ENCODE data around the gene TMEM53. TPM values are rescaled to one million over a fixed set of nuclear protein-coding genes. Genes with fewer than 3 reads are reported as not detected.
A peak's percentile ranks its signal among the peaks of the same experiment; 100 is the strongest.

TMEM53 gene
- total RNA-seq, 2 donors from 2014 or later, result 6.2 to 7.6 TPM

- no peak for ATAC-seq
- TF ChIP-seq, protein P1, sequence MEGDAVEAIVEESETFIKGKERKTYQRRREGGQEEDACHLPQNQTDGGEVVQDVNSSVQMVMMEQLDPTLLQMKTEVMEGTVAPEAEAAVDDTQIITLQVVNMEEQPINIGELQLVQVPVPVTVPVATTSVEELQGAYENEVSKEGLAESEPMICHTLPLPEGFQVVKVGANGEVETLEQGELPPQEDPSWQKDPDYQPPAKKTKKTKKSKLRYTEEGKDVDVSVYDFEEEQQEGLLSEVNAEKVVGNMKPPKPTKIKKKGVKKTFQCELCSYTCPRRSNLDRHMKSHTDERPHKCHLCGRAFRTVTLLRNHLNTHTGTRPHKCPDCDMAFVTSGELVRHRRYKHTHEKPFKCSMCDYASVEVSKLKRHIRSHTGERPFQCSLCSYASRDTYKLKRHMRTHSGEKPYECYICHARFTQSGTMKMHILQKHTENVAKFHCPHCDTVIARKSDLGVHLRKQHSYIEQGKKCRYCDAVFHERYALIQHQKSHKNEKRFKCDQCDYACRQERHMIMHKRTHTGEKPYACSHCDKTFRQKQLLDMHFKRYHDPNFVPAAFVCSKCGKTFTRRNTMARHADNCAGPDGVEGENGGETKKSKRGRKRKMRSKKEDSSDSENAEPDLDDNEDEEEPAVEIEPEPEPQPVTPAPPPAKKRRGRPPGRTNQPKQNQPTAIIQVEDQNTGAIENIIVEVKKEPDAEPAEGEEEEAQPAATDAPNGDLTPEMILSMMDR (IDR thresholded peaks at IDR 0.05), result no peak
- no peak for TF ChIP-seq POLR2A (IDR thresholded peaks at IDR 0.05)
- 70 to 78% methylated on average over 4 of the region's 4 CpGs for WGBS, 2 donors
- Histone ChIP-seq H3K36me3 (replicated peaks in 1 of 2; ENCODE audit: insufficient read depth in 1 of 2, low read depth in 2 of 2) (no peaks in the 10 kb centered on the region), H3K9me3 (no peaks in the 10 kb centered on the region), H3K4me1 (peaks cover 28% of the 10 kb centered on the region), H3K27ac (no peak overlapping the region), H3K4me3 (no peak overlapping the region), H3K27me3 (no peaks in the 10 kb centered on the region)
- intact Hi-C loops (cut with DNase I), result no loop called here
- no peak for DNase-seq
These were observed 4.3 kb upstream of the TMEM53 start for GRCh38 chr1:44678626-44679025.

DNA sequence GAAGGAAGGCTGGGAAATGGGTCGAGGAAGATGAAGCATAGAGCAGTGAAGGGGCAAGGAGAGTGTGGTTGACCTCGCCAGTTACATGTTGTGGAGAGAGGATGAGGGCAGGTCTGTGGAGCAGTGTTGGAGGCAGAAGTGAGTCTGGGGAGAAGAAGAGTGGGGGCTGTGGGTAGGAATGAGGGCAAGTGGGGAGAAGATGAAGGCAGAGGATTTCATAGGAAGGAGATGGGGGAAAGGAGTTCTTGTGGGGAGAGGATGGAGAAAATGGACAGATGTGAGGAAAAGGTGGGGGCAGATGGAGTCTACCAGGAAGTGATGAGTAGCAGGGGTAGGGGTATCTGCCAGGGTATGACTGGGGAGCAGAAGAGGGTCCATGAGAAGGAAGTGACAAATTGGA is 3.8 kb upstream of the TMEM53 start:
- 46 to 60% methylated on average over 2 of the region's 2 CpGs for whole genome bisulfite sequencing, 2 donors
- no peak for ATAC-seq
- H3K9me3 ChIP-seq, result no peaks in the 10 kb centered on the region
- intact Hi-C loops (cut with DNase I), result no loop called here
- no peak for TF ChIP-seq POLR2A (IDR thresholded peaks at IDR 0.05)
- TF ChIP-seq, protein P1 (IDR thresholded peaks at IDR 0.05), result no peak
- no peak overlapping the region for H3K4me3 ChIP-seq
- no peaks in the 10 kb centered on the region for H3K27me3 ChIP-seq
- H3K4me1 ChIP-seq, result peaks cover 33% of the 10 kb centered on the region
- no peak overlapping the region for H3K27ac ChIP-seq
- H3K36me3 ChIP-seq (replicated peaks in 1 of 2; ENCODE audit: insufficient read depth in 1 of 2, low read depth in 2 of 2), result no peaks in the 10 kb centered on the region
- no peak for DNase-seq

- peaks cover 40% of the 10 kb centered on the region for H3K4me1 ChIP-seq
- DNase-seq (peak in 1 of 4 donors; percentile 59), ATAC-seq (no peak)
- 40 to 41% methylated on average over 6 of the region's 6 CpGs for WGBS, 2 donors
- TF ChIP-seq, protein P1 (IDR thresholded peaks at IDR 0.05), result peak in 6 of 7 experiments; percentile 42 to 90 (median 78)
- no peak for TF ChIP-seq POLR2A (IDR thresholded peaks at IDR 0.05)
- intact Hi-C loops (cut with DNase I), result no loop called here
- H3K36me3 ChIP-seq (replicated peaks in 1 of 2; ENCODE audit: insufficient read depth in 1 of 2, low read depth in 2 of 2), result no peaks in the 10 kb centered on the region
- H3K27ac ChIP-seq, result peak overlapping the region; percentile 53 to 67 (median 56)
- no peaks in the 10 kb centered on the region for H3K27me3 ChIP-seq
- no peaks in the 10 kb centered on the region for H3K9me3 ChIP-seq
- no peak overlapping the region for H3K4me3 ChIP-seq
These were observed 3.0 kb upstream of the TMEM53 start for GRCh38 chr1:44677201-44677766.

- H3K36me3 ChIP-seq (replicated peaks in 1 of 2; ENCODE audit: insufficient read depth in 1 of 2, low read depth in 2 of 2), result no peaks in the 10 kb centered on the region
- DNase-seq (peak in 1 of 4 donors; percentile 36), ATAC-seq (no peak)
- H3K4me1 ChIP-seq, result peaks cover 40% of the 10 kb centered on the region
- no peaks in the 10 kb centered on the region for H3K27me3 ChIP-seq
- no peak overlapping the region for H3K4me3 ChIP-seq
- TF ChIP-seq POLR2A (IDR thresholded peaks at IDR 0.05), result no peak
- TF ChIP-seq, protein P1 (IDR thresholded peaks at IDR 0.05), result no peak
- WGBS, 2 donors, result 53 to 57% methylated on average over 5 of the region's 5 CpGs
- H3K9me3 ChIP-seq, result no peaks in the 10 kb centered on the region
- intact Hi-C loops (cut with DNase I), result no loop called here
- H3K27ac ChIP-seq, result peak overlapping the region; percentile 53 to 67 (median 56)
These were observed 2.4 kb upstream of the TMEM53 start for GRCh38 chr1:44676484-44677200.
